Measurements from ENCODE around the gene TLR5. TPM values are rescaled to one million over a fixed set of nuclear protein-coding genes. Genes with fewer than 3 reads are reported as not detected.
A peak's percentile ranks its signal among the peaks of the same experiment; 100 is the strongest.

Gene TLR5
- total and polyA plus RNA-seq, 12 donors = 0.45 to 5.0 (median 1.5) TPM

DNA sequence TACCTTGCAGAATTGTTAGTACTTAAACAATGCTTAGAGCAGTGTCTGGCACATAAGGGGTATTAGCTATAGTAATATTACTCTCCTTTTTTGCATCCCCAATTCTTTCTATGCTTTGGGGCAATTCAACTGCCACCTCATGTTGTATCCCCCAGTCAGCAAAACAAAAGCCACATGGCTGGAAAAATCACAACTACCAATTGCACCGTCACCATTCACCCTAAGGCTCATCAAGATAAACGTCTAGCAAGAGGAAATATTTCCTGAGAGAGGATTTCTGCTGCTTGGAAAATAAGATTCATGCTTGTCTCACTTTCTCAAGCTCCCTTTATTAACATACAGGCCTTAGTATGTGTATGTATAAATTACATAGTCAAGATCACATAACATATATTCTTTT lies 12.1 kb upstream of the TLR5 start:
- peaks cover 0 to 27% (median 17%) of the 10 kb centered on the region in 9 donors for H3K4me1 ChIP-seq
- ATAC-seq (no peak), DNase-seq (no peak)
- peaks cover 0 to 4% (median 0%) of the 10 kb centered on the region in 7 donors for H3K27me3 ChIP-seq
- H3K9me3 ChIP-seq = no peaks in the 10 kb centered on the region
- H3K36me3 ChIP-seq = no peaks in the 10 kb centered on the region
- intact Hi-C loops (cut with DNase I) = no loop called here
- no peak overlapping the region for H3K27ac ChIP-seq
- TF ChIP-seq, protein P1, sequence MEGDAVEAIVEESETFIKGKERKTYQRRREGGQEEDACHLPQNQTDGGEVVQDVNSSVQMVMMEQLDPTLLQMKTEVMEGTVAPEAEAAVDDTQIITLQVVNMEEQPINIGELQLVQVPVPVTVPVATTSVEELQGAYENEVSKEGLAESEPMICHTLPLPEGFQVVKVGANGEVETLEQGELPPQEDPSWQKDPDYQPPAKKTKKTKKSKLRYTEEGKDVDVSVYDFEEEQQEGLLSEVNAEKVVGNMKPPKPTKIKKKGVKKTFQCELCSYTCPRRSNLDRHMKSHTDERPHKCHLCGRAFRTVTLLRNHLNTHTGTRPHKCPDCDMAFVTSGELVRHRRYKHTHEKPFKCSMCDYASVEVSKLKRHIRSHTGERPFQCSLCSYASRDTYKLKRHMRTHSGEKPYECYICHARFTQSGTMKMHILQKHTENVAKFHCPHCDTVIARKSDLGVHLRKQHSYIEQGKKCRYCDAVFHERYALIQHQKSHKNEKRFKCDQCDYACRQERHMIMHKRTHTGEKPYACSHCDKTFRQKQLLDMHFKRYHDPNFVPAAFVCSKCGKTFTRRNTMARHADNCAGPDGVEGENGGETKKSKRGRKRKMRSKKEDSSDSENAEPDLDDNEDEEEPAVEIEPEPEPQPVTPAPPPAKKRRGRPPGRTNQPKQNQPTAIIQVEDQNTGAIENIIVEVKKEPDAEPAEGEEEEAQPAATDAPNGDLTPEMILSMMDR (IDR thresholded peaks at IDR 0.05) = no peak
- H3K4me3 ChIP-seq = no peak overlapping the region
- WGBS, 2 donors = 49 to 58% methylated on average over 2 of the region's 2 CpGs

DNA sequence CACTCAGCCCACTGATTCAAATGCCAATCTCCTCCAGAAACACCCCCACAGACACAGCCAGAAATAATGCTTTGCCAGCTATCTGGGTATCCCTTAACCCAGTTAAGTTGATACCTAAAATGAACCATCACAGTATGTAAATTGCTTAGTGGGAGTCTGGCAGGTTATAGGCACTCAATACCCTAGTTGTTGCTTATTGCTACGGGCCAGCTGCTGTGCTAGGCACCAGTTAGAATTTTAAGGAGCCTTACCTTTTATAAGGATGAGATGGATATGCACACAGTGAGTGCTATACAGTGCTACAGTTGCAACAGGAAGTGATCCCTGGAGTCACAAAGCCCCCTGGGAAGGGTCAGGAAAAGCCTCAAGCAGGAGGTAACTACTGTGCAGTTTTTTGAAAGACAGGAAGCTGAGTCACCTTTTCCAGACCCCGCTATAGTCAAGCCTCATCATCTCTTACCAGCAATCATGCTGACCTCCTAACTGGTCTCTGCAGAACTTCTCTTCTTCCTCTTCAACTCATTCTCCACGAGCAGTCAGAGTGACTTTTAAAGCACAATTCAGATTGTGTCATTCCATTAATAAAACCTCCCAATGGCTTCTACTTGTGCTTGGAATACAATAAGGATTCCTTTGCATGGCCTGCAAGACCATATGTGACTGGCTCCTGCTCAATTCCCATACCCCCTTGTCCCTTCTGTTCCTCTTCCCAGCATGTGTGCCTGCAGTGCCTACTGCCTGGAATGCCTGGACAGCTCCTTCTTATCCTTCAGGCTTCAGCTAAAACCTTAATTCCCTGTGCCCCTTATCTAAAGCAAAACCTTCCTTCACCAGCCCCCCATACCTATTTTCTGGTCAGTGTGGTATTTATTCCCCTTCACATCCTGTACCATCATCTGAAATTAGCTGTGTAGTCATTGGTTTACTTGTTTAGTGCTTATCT lies 10.4 kb upstream of the TLR5 start:
- 55 to 71% methylated on average over 3 of the region's 3 CpGs for WGBS, 2 donors
- H3K9me3 ChIP-seq = peaks cover 0 to 1% (median 0%) of the 10 kb centered on the region in 11 donors
- DNase-seq = peak in 1 of 2 donors; percentile 46
- no peak overlapping the region for H3K4me3 ChIP-seq
- TF ChIP-seq, protein P1 (IDR thresholded peaks at IDR 0.05) = no peak
- no peaks in the 10 kb centered on the region for H3K36me3 ChIP-seq
- peaks cover 0 to 27% (median 17%) of the 10 kb centered on the region in 9 donors for H3K4me1 ChIP-seq
- H3K27ac ChIP-seq = peak overlapping the region in 5 of 10 donors; percentile 29 to 62 (median 50)
- intact Hi-C loops (cut with DNase I) = no loop called here
- ATAC-seq = peak; percentile 64 to 93 (median 76)
- H3K27me3 ChIP-seq = peaks cover 0 to 4% (median 0%) of the 10 kb centered on the region in 7 donors

DNA sequence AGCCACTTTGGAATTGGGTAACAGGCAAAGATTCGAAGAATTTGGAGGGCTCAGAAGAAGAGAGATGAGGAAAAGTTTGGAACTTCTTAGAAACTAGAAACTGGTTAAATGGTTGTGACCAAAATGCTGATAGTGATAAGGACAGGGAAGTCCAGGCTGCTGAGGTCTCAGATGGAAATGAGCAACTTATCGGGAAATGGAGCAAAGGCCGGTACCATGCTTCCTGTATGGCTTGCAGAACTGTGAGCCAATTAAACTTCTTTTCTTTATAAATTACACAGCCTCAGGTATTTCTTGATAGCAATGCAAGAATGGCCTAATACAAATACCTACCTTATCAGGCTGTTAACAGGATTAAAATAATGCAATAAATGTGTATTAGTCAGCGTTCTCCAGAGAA lies 9.4 kb upstream of the TLR5 start:
- 75 to 78% methylated on average over 4 of the region's 4 CpGs for WGBS, 2 donors
- TF ChIP-seq, protein P1 (IDR thresholded peaks at IDR 0.05) = no peak
- Histone ChIP-seq H3K4me1 (peaks cover 0 to 27% (median 17%) of the 10 kb centered on the region in 9 donors), H3K4me3 (no peak overlapping the region), H3K27ac (peak overlapping the region in 1 of 10 donors; percentile 62), H3K36me3 (no peaks in the 10 kb centered on the region), H3K27me3 (peaks cover 0 to 4% (median 0%) of the 10 kb centered on the region in 7 donors), H3K9me3 (peaks cover 0 to 12% (median 2%) of the 10 kb centered on the region in 11 donors)
- DNase-seq (no peak), ATAC-seq (no peak)
- intact Hi-C loops (cut with DNase I) = no loop called here

DNA sequence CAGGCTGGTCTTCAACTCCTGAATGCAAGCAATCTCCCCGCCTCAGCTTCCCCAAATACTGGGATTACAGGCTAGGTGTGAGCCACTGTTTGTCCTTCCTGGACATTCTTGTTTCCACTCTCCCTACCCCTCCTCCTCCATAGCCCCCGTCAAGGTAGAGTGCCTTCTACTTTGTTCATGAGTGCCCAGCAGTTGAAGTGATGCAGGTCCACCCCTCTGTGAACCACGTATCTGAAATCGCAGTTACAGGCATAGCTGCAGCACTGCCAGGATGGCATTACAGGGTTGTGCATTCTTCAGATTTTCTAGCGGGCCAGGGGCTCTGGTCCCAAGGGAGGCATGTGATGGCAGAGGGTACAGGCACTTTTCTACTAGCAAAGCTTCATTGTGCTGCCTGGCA lies 7.4 kb upstream of the TLR5 start:
- 72 to 76% methylated on average over 5 of the region's 5 CpGs for WGBS, 2 donors
- DNase-seq = no peak
- Histone ChIP-seq H3K27ac (no peak overlapping the region), H3K4me1 (peaks cover 0 to 27% (median 17%) of the 10 kb centered on the region in 9 donors), H3K27me3 (peaks cover 0 to 4% (median 0%) of the 10 kb centered on the region in 7 donors), H3K4me3 (no peak overlapping the region), H3K9me3 (peaks cover 0 to 20% (median 7%) of the 10 kb centered on the region in 11 donors), H3K36me3 (no peaks in the 10 kb centered on the region)
- TF ChIP-seq, protein P1 (IDR thresholded peaks at IDR 0.05) = no peak
- intact Hi-C loops (cut with DNase I) = no loop called here
- ATAC-seq = no peak

All from heart right ventricle (tissue), 16 donors.